Measurements from ENCODE around the gene ANO6.

ANO6 gene

GRCh38 chr12:45411626-45412025 is 195.7 kb downstream of the ANO6 start:
- DNase-seq: no peak

- peak in 1 of 2 donors; percentile 7 for DNase-seq
Measured at GRCh38 chr12:45415393-45415817, 199.5 kb downstream of the ANO6 start.

GRCh38 chr12:45416126-45416525 is 200.2 kb downstream of the ANO6 start:
- no peak for DNase-seq

- no peak for DNase-seq
Measured at GRCh38 chr12:45418520-45418919, 202.6 kb downstream of the ANO6 start.

GRCh38 chr12:45419317-45419814 is 203.5 kb downstream of the ANO6 start:
- no peak for DNase-seq

GRCh38 chr12:45421736-45422135 is 205.8 kb downstream of the ANO6 start:
- no peak for DNase-seq

- no peak for DNase-seq
Measured at GRCh38 chr12:45423931-45424330, 208.0 kb downstream of the ANO6 start.

- DNase-seq: no peak
Measured at GRCh38 chr12:45425426-45425825, 209.5 kb downstream of the ANO6 start.

GRCh38 chr12:45426294-45426693 is 210.4 kb downstream of the ANO6 start:
- no peak for DNase-seq

GRCh38 chr12:45427042-45427441 is 211.1 kb downstream of the ANO6 start:
- DNase-seq: no peak

- DNase-seq: no peak
Measured at GRCh38 chr12:45429831-45430230, 213.9 kb downstream of the ANO6 start.

- no peak for DNase-seq
Measured at GRCh38 chr12:45431126-45431525, 215.2 kb downstream of the ANO6 start.

- DNase-seq: no peak
Measured at GRCh38 chr12:45432710-45433109, 216.8 kb downstream of the ANO6 start.

GRCh38 chr12:45433441-45433868 is 217.6 kb downstream of the ANO6 start:
- DNase-seq: no peak

GRCh38 chr12:45434094-45434493 is 218.2 kb downstream of the ANO6 start:
- DNase-seq: no peak

- no peak for DNase-seq
Measured at GRCh38 chr12:45435945-45436710, 220.2 kb downstream of the ANO6 start.

- DNase-seq: no peak
Measured at GRCh38 chr12:45439039-45439438, 223.1 kb downstream of the ANO6 start.

GRCh38 chr12:45446013-45446412 is 230.1 kb downstream of the ANO6 start:
- no peak for DNase-seq

GRCh38 chr12:45458238-45458637 is 242.3 kb downstream of the ANO6 start:
- DNase-seq: no peak

- DNase-seq: no peak
Measured at GRCh38 chr12:45458854-45459807, 243.2 kb downstream of the ANO6 start.

GRCh38 chr12:45462506-45462905 is 246.6 kb downstream of the ANO6 start:
- no peak for DNase-seq

GRCh38 chr12:45464699-45465098 is 248.8 kb downstream of the ANO6 start:
- no peak for DNase-seq

GRCh38 chr12:45468751-45469615 is 253.1 kb downstream of the ANO6 start:
- DNase-seq: no peak
